H1 (cell line): ENCODE measurements around the gene CACNA1E. TPM values are rescaled to one million over a fixed set of nuclear protein-coding genes. Genes with fewer than 3 reads are reported as not detected.

Experiments used
- CTCF ChIA-PET: fragments of 300-600 bp; sonication (Branson Sonifier 250); formaldehyde crosslinking; loops from one replicate; lab custom pipeline; 2021; ENCODE audit not compliant: partially characterized antibody; lab: Charles Lee
- POLR2A ChIA-PET: fragments of 300-600 bp; sonication (Branson Sonifier 250); formaldehyde crosslinking; loops from one replicate; lab custom pipeline; 2021; ENCODE audit warnings: inconsistent platforms; ENCODE audit not compliant: partially characterized antibody; lab: Charles Lee
- DNase-seq, 2 experiments: peaks; one replicate each; pipeline versions ENCODE4 v3.0.0 to v3.0.0-alpha.2; 2010 to 2022; ENCODE audit warnings: low spot score in 2 of 2, low read depth in 1 of 2, mixed read lengths in 1 of 2
- FAIRE-seq: peaks from 2 replicates; lab custom pipeline; 2011; peaks lifted over from hg19 to GRCh38; lab: Jason Lieb, UNC
- H2AFZ ChIP-seq: 2 replicates; pipeline ENCODE4 v1.8.1; 2012; ENCODE audit warnings: low read length, inconsistent platforms
- H2AK5ac ChIP-seq: 2 replicates; pipeline ENCODE4 v1.6.1; 2013; ENCODE audit warnings: low read depth, low read length
- H2BK120ac ChIP-seq: replicated peaks from 2 replicates; pipeline ENCODE3; 2013; ENCODE audit warnings: low read depth, low read length, inconsistent platforms
- H2BK12ac ChIP-seq: 2 replicates; pipeline ENCODE4 v1.6.1; 2013; ENCODE audit warnings: low read depth, low read length
- H2BK15ac ChIP-seq: 2 replicates; pipeline ENCODE4 v1.6.1; 2013; ENCODE audit warnings: low read length
- H2BK20ac ChIP-seq: 2 replicates; pipeline ENCODE4 v1.6.1; 2013; ENCODE audit warnings: low read length
- H2BK5ac ChIP-seq: 2 replicates; pipeline ENCODE4 v1.6.1; 2013; ENCODE audit warnings: low read depth, low read length
- H3K14ac ChIP-seq: 2 replicates; pipeline ENCODE4 v1.6.1; 2013; ENCODE audit warnings: inconsistent platforms; ENCODE audit not compliant: insufficient read length
- H3K18ac ChIP-seq: 2 replicates; pipeline ENCODE4 v1.6.1; 2013; ENCODE audit warnings: low read length; ENCODE audit errors: extremely low read depth
- H3K23ac ChIP-seq: 2 replicates; pipeline ENCODE4 v1.6.1; 2013; ENCODE audit warnings: inconsistent platforms; ENCODE audit not compliant: insufficient read length
- H3K23me2 ChIP-seq: 2 replicates; pipeline ENCODE4 v1.6.1; 2013; ENCODE audit warnings: low read depth, low read length
- H3K27ac ChIP-seq: 2 replicates; pipeline ENCODE4 v1.6.1; 2011; ENCODE audit warnings: low read depth, low read length, inconsistent platforms
- H3K27me3 ChIP-seq, 4 experiments: replicated peaks in 1 of 4; 1 replicate in 1 of 4; 2 replicates in 3 of 4; pipeline versions ENCODE4 v1.6.1 to v1.8.1; 2011 to 2013; ENCODE audit warnings: low read length in 3 of 4, mild to moderate bottlenecking in 3 of 4, inconsistent platforms in 2 of 4, mixed read lengths in 2 of 4, moderate library complexity in 1 of 4; ENCODE audit not compliant: control insufficient read depth in 3 of 4, insufficient read depth in 3 of 4; ENCODE audit errors: extremely low read depth in 1 of 4
- H3K36me3 ChIP-seq, 4 experiments: 2 replicates each; pipeline versions ENCODE4 v1.6.1 to v1.8.1; 2011 to 2013; ENCODE audit warnings: mild to moderate bottlenecking in 4 of 4, low read length in 3 of 4, moderate library complexity in 2 of 4, control low read depth in 1 of 4, inconsistent platforms in 1 of 4; ENCODE audit not compliant: insufficient read depth in 4 of 4, control insufficient read depth in 2 of 4
- H3K4ac ChIP-seq: replicated peaks from 2 replicates; pipeline ENCODE3; 2013; ENCODE audit warnings: low read length, low read depth, mixed read lengths, inconsistent platforms; ENCODE audit not compliant: insufficient read length
- H3K4me1 ChIP-seq, 4 experiments: replicated peaks in 1 of 4; 1 replicate in 1 of 4; 2 replicates in 3 of 4; pipeline versions ENCODE4 v1.6.1 to v1.8.1; 2011 to 2013; ENCODE audit warnings: low read length in 3 of 4, inconsistent platforms in 2 of 4, mixed read lengths in 1 of 4; ENCODE audit not compliant: insufficient read depth in 4 of 4, control insufficient read depth in 3 of 4
- H3K4me2 ChIP-seq, 2 experiments: 2 replicates each; pipeline versions ENCODE4 v1.6.1 to v1.8.1; 2011 to 2013; ENCODE audit warnings: low read depth in 2 of 2, low read length in 2 of 2, control low read depth in 1 of 2, inconsistent platforms in 1 of 2, mild to moderate bottlenecking in 1 of 2; ENCODE audit not compliant: insufficient read depth in 1 of 2
- H3K4me3 ChIP-seq, 4 experiments: fragments of 200-600, 300-600 bp in 1 of 4; sonication (generic), shearing (Covaris generic), sonication (Bioruptor Twin) in 1 of 4; 2 replicates each; pipeline versions ENCODE4 v1.5.1 to v1.8.1; 2011 to 2016; ENCODE audit warnings: low read length in 4 of 4, low read depth in 3 of 4, control low read depth in 2 of 4, inconsistent platforms in 2 of 4, mild to moderate bottlenecking in 2 of 4, mixed read lengths in 1 of 4, moderate library complexity in 1 of 4; ENCODE audit not compliant: insufficient read depth in 2 of 4; ENCODE audit errors: extremely low read depth in 1 of 4
- H3K56ac ChIP-seq: replicated peaks from 2 replicates; pipeline ENCODE3; 2013; ENCODE audit warnings: low read depth, mild to moderate bottlenecking, mixed read lengths, low read length, inconsistent platforms; ENCODE audit not compliant: insufficient read length
- H3K79me1 ChIP-seq: 2 replicates; pipeline ENCODE4 v1.6.1; 2013; ENCODE audit warnings: low read depth, low read length, control low read depth
- H3K79me2 ChIP-seq, 2 experiments: 2 replicates each; pipeline versions ENCODE4 v1.6.1 to v1.8.1; 2012 to 2013; ENCODE audit warnings: low read length in 2 of 2, mild to moderate bottlenecking in 2 of 2, inconsistent platforms in 1 of 2; ENCODE audit not compliant: insufficient read depth in 2 of 2, control insufficient read depth in 1 of 2
- H3K9ac ChIP-seq, 4 experiments: replicated peaks in 1 of 4; 1 replicate in 1 of 4; 2 replicates in 3 of 4; pipeline versions ENCODE4 v1.6.1 to v1.8.1; 2011 to 2013; ENCODE audit warnings: low read depth in 3 of 4, low read length in 3 of 4, control low read depth in 2 of 4, mild to moderate bottlenecking in 2 of 4, moderate library complexity in 2 of 4, inconsistent platforms in 1 of 4; ENCODE audit errors: extremely low read depth in 1 of 4
- H3K9me3 ChIP-seq, 2 experiments: 2 replicates each; pipeline versions ENCODE4 v1.6.1 to v1.8.1; 2012 to 2013; ENCODE audit warnings: mild to moderate bottlenecking in 2 of 2, moderate library complexity in 2 of 2, control low read depth in 1 of 2, inconsistent platforms in 1 of 2, low read depth in 1 of 2, low read length in 1 of 2, mixed read lengths in 1 of 2; ENCODE audit not compliant: insufficient read depth in 2 of 2
- H4K20me1 ChIP-seq, 2 experiments: replicated peaks in 1 of 2; 2 replicates each; pipeline versions ENCODE3 to v1.8.1; 2011 to 2013; ENCODE audit warnings: inconsistent platforms in 2 of 2, low read length in 2 of 2, mild to moderate bottlenecking in 1 of 2; ENCODE audit not compliant: insufficient read depth in 2 of 2, control insufficient read depth in 1 of 2
- H4K5ac ChIP-seq: 2 replicates; pipeline ENCODE4 v1.6.1; 2013; ENCODE audit warnings: low read length, low read depth, mixed read lengths, inconsistent platforms; ENCODE audit not compliant: insufficient read length
- H4K8ac ChIP-seq: 2 replicates; pipeline ENCODE4 v1.8.0; 2013; ENCODE audit warnings: mild to moderate bottlenecking, moderate library complexity, low read length, inconsistent platforms; ENCODE audit not compliant: insufficient read depth; ENCODE audit errors: extremely low read depth
- H4K91ac ChIP-seq: replicated peaks from 2 replicates; pipeline ENCODE3; 2013; ENCODE audit warnings: low read length, mixed read lengths, inconsistent platforms; ENCODE audit not compliant: insufficient read length
- BACH1 ChIP-seq: IDR thresholded peaks from 2 replicates; pipeline ENCODE4 v1.6.1; 2012; ENCODE audit warnings: low read length, improper control_type of control experiment
- BRCA1 ChIP-seq: IDR thresholded peaks from 2 replicates; pipeline ENCODE4 v1.6.1; 2012; ENCODE audit warnings: low read depth, low read length, improper control_type of control experiment
- EZH2 ChIP-seq: fragments of 200-600 bp; sonication (generic); IDR thresholded peaks from 2 replicates; pipeline ENCODE4 v1.7.1; 2012; ENCODE audit warnings: low read depth, mild to moderate bottlenecking, moderate library complexity, low read length, inconsistent platforms; ENCODE audit not compliant: severe bottlenecking
- HDAC2 ChIP-seq, 2 experiments: fragments of 300-600 bp in 1 of 2; sonication (generic) in 1 of 2; IDR thresholded peaks; 2 replicates each; pipeline ENCODE4 v1.6.1; 2011 to 2012; ENCODE audit warnings: low read depth in 2 of 2, low read length in 2 of 2, mild to moderate bottlenecking in 2 of 2, moderate library complexity in 2 of 2, borderline replicate concordance in 1 of 2, inconsistent platforms in 1 of 2
- KDM4A ChIP-seq: IDR thresholded peaks from one replicate; pipeline ENCODE4 v1.7.1; 2012; ENCODE audit warnings: low read depth, mild to moderate bottlenecking, moderate library complexity, low read length, inconsistent platforms; ENCODE audit not compliant: severe bottlenecking
- PHF8 ChIP-seq: fragments of 200-600 bp; sonication (generic); conservative IDR thresholded peaks from 2 replicates; pipeline ENCODE4 v1.7.1; 2012; ENCODE audit warnings: low read depth, mild to moderate bottlenecking, inconsistent platforms, low read length, moderate library complexity
- RAD21 ChIP-seq, 2 experiments: IDR thresholded peaks in 1 of 2; conservative IDR thresholded peaks in 1 of 2; 2 replicates each; pipeline ENCODE4 v1.6.1; 2011; ENCODE audit warnings: low read depth in 2 of 2, low read length in 2 of 2, improper control_type of control experiment in 1 of 2, inconsistent platforms in 1 of 2, mild to moderate bottlenecking in 1 of 2, moderate library complexity in 1 of 2
- RXRA ChIP-seq: IDR thresholded peaks from 2 replicates; pipeline ENCODE4 v1.6.1; 2011; ENCODE audit warnings: low read depth, mild to moderate bottlenecking, low read length, moderate library complexity; ENCODE audit not compliant: insufficient read depth
- SP2 ChIP-seq: IDR thresholded peaks from 2 replicates; pipeline ENCODE4 v1.6.1; 2012; ENCODE audit warnings: mild to moderate bottlenecking, low read length, inconsistent platforms
- WGBS, 2 experiments: shearing (Covaris generic) in 1 of 2; methylation state at CpG; one replicate each; pipeline versions ENCODE4 v1.1.6 to v1.1.7; 2013 to 2015; ENCODE audit warnings: low lambda C conversion rate in 2 of 2, mixed read lengths in 2 of 2, inconsistent platforms in 1 of 2, low coverage in 1 of 2, missing lambda C conversion rate in 1 of 2; ENCODE audit not compliant: insufficient replicate concordance in 2 of 2, insufficient coverage in 1 of 2, insufficient read length in 1 of 2; ENCODE audit errors: extremely low coverage in 1 of 2, missing lambda C conversion rate in 1 of 2; 5-methylcytosine and 5-hydroxymethylcytosine counted together
- polyA plus RNA-seq, 7 experiments: library from polyadenylated mRNA; depleted of rRNA in 3 of 7; stranded (reverse) in 5 of 7; unstranded in 2 of 7; fragments of >200 nt in 5 of 7; fragments of 200-250 nt in 2 of 7; gene quantifications; 1 replicate in 5 of 7; 2 replicates in 1 of 7; 4 replicates in 1 of 7; pipeline versions ENCODE4 v1.2.1 to v1.2.3, GENCODE V29; 2011 to 2013; ENCODE audit warnings: missing spikeins in 2 of 7, mixed read lengths in 2 of 7
- total RNA-seq: library from RNA; stranded (reverse); fragmentation: NEBNext Ultra II Directional; extraction: Animal tissue kit (Norgen Biotek cat#: 25700); gene quantifications from 2 replicates; pipeline ENCODE4 v1.2.1, GENCODE V29; 2021
- TF ChIP-seq, protein P1 (sequence below): IDR thresholded peaks from 2 replicates; pipeline ENCODE4 v1.6.1; 2012; ENCODE audit warnings: low read length, inconsistent platforms

Gene CACNA1E
- total and polyA plus RNA-seq, 2 of the 8 experiments (the other 6 are each of a cell fraction or from before 2014, with no cell fraction given), result 0.98 to 1.3 TPM

DNA sequence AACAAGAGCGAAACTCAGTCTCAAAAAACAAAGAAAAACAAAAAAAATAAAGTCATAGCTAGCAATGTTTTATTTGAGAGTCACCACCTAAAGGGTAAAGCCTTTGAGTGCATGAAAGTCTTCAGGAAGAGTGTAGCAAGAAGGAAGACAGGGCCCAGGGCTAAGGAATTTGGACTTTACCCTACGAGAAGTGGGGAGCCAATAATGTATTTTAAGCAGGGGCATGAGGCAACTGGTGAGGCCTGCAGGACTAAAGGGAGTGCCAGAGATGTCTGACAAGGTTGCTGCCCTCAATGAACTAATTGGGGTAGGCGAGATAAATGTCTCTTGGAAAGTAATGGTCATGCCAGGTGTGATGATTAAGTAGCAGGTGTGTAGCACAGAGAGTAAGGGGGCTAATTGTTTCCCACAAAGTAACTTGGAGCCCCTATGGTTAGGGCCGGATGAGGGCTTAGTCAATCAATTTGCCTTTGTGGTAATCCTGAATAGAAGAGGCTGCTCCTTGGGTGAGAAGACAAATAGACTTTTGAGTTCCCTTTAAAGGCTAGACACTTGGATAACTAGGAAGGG lies 31.6 kb upstream of the CACNA1E start:
- H4K20me1 ChIP-seq, result no peaks in the 10 kb centered on the region
- H2AFZ ChIP-seq, result no peak overlapping the region
- H3K18ac ChIP-seq, result no peak overlapping the region
- no peaks in the 10 kb centered on the region for H3K36me3 ChIP-seq
- 84% methylated on average over 4 of the region's 4 CpGs; no CpG with 5 or more reads in 1 of the 2 experiments for WGBS, 2 experiments
- H3K23ac ChIP-seq, result no peak overlapping the region
- no peak overlapping the region for H2BK20ac ChIP-seq
- H3K79me1 ChIP-seq, result no peaks in the 10 kb centered on the region; the same call in 1 of the 2 replicates
- no peak overlapping the region for H2BK120ac ChIP-seq
- H3K4me3 ChIP-seq, result no peak overlapping the region
- no peak overlapping the region for H3K56ac ChIP-seq
- H2BK15ac ChIP-seq, result no peak overlapping the region
- peaks cover 0 to 2% (median 0%) of the 10 kb centered on the region in 4 experiments; a peak in 2 of 7 replicates for H3K27me3 ChIP-seq
- ChIA-PET CTCF (no interaction called here), POLR2A (no interaction called here)
- H3K4ac ChIP-seq, result no peak overlapping the region
- no peak overlapping the region for H2AK5ac ChIP-seq
- no peak overlapping the region for H3K9ac ChIP-seq
- H3K23me2 ChIP-seq, result no peaks in the 10 kb centered on the region; the same call in 1 of the 2 replicates
- H4K91ac ChIP-seq, result no peak overlapping the region
- H2BK12ac ChIP-seq, result no peak overlapping the region
- peak in 1 of 2 experiments; percentile 6 for DNase-seq
- H3K79me2 ChIP-seq, result no peaks in the 10 kb centered on the region
- no peaks in the 10 kb centered on the region for H3K4me1 ChIP-seq
- H4K5ac ChIP-seq, result no peak overlapping the region
- H4K8ac ChIP-seq, result no peak overlapping the region
- H3K27ac ChIP-seq, result no peak overlapping the region
- no peak for FAIRE-seq
- H3K14ac ChIP-seq, result no peak overlapping the region
- H3K4me2 ChIP-seq, result no peak overlapping the region
- H3K9me3 ChIP-seq, result 0 out of 4 replicates have a peak, but pooled peaks cover 0 to 4% of the 10 kb centered on the region in 2 experiments
- no peak overlapping the region for H2BK5ac ChIP-seq
- no peak for TF ChIP-seq SP2
- TF ChIP-seq RAD21 (IDR thresholded peaks at IDR 0.05 in 1 of 2, conservative IDR thresholded peaks at IDR 0.05 in 1 of 2; ENCODE audit: low read depth in 2 of 2, low read length in 2 of 2), result no peak
- TF ChIP-seq BACH1, result no peak
- no peak for TF ChIP-seq HDAC2 (IDR thresholded peaks at IDR 0.05; ENCODE audit: borderline replicate concordance in 1 of 2, low read depth in 2 of 2, low read length in 2 of 2)
- TF ChIP-seq BRCA1, result no peak
- no peak for TF ChIP-seq EZH2
- TF ChIP-seq, protein P1, sequence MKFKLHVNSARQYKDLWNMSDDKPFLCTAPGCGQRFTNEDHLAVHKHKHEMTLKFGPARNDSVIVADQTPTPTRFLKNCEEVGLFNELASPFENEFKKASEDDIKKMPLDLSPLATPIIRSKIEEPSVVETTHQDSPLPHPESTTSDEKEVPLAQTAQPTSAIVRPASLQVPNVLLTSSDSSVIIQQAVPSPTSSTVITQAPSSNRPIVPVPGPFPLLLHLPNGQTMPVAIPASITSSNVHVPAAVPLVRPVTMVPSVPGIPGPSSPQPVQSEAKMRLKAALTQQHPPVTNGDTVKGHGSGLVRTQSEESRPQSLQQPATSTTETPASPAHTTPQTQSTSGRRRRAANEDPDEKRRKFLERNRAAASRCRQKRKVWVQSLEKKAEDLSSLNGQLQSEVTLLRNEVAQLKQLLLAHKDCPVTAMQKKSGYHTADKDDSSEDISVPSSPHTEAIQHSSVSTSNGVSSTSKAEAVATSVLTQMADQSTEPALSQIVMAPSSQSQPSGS, result no peak
- no peak for TF ChIP-seq KDM4A
- TF ChIP-seq PHF8, result no peak
- no peak for TF ChIP-seq RXRA
